Left lung (tissue), 10 donors: ENCODE data around the gene ZNF423. TPM values are rescaled to one million over a fixed set of nuclear protein-coding genes. Genes with fewer than 3 reads are reported as not detected.

Experiments
- ATAC-seq: fragments of 200-7000 bp; cut with Tn5 transposase; one replicate; pipeline ENCODE4 v1.9.1; 2020; ENCODE audit warnings: moderate library complexity
- DNase-seq, 4 donors: peaks; one replicate each; pipeline ENCODE4 v3.0.0-alpha.2; 2013 to 2020
- H3K27ac ChIP-seq, 2 donors: fragments of 200-600 bp; sonication (generic) in 1 of 2; one replicate each; pipeline versions ENCODE4 v1.5.0 to v1.8.0; 2020 to 2021
- H3K27me3 ChIP-seq, 2 donors: fragments of 200-600 bp; sonication (generic) in 1 of 2; one replicate each; pipeline versions ENCODE4 v1.5.0 to v1.8.0; 2020 to 2021
- H3K36me3 ChIP-seq, 2 donors: fragments of 200-600 bp; sonication (generic) in 1 of 2; one replicate each; pipeline versions ENCODE4 v1.5.0 to v1.8.0; 2020 to 2021
- H3K4me1 ChIP-seq, 2 donors: fragments of 200-600 bp; one replicate each; pipeline ENCODE4 v1.8.0; 2021
- H3K4me3 ChIP-seq, 2 donors: fragments of 200-600 bp; sonication (generic) in 1 of 2; one replicate each; pipeline versions ENCODE4 v1.5.0 to v1.8.0; 2020 to 2021; ENCODE audit warnings: mild to moderate bottlenecking in 1 of 2
- H3K9me3 ChIP-seq, 2 donors: fragments of 200-600 bp; sonication (generic) in 1 of 2; one replicate each; pipeline versions ENCODE4 v1.5.0 to v1.8.0; 2020 to 2021
- CTCF ChIP-seq, 2 donors: fragments of 200-600 bp; sonication (generic) in 1 of 2; IDR thresholded peaks; one replicate each; pipeline versions ENCODE4 v1.5.0 to v1.8.0; 2021; ENCODE audit warnings: antibody characterized with exemption in 2 of 2
- intact Hi-C, 2 donors: fragments of 100-400 bp; cut with DNase I; formaldehyde crosslinking; loops; one replicate each; pipeline versions ENCODE4 v1.11.2 to v1.14.2; 2022
- polyA plus RNA-seq, 6 donors: library from polyadenylated mRNA; unstranded; fragments of 120-200 nt; gene quantifications; one replicate each; pipeline ENCODE4 v1.2.1, GENCODE V29; 2013; ENCODE audit not compliant: insufficient read length in 6 of 6
- total RNA-seq, 2 donors: library from RNA; stranded (reverse); fragmentation: NEBNext Ultra II Directional; extraction: Animal tissue kit (Norgen Biotek cat#: 25700); gene quantifications; one replicate each; pipeline ENCODE4 v1.2.1, GENCODE V29; 2021
- donor health status: DM: no; HTN: yes; CAD: no.
- donor health status: DM: no; HTN: no; CAD: no.

ZNF423 gene
- total and polyA plus RNA-seq, 8 donors: 7.8 to 30.5 (median 26.6) TPM

- ATAC-seq: no peak
- H3K36me3 ChIP-seq: no peaks in the 10 kb centered on the region
- intact Hi-C loops: no loop called here
- TF ChIP-seq CTCF (IDR thresholded peaks at IDR 0.05): no peak
- no peaks in the 10 kb centered on the region for H3K27me3 ChIP-seq
- H3K27ac ChIP-seq: no peak overlapping the region
- H3K9me3 ChIP-seq: no peaks in the 10 kb centered on the region
- H3K4me3 ChIP-seq: no peak overlapping the region
- no peaks in the 10 kb centered on the region for H3K4me1 ChIP-seq
- no peak for DNase-seq
Observed at GRCh38 chr16:49581630-49582298, 274.1 kb downstream of the ZNF423 start.

GRCh38 chr16:49580751-49581303 is 275.1 kb downstream of the ZNF423 start:
- no peak for ATAC-seq
- H3K4me3 ChIP-seq: no peak overlapping the region
- H3K27ac ChIP-seq: no peak overlapping the region
- no peaks in the 10 kb centered on the region for H3K9me3 ChIP-seq
- H3K36me3 ChIP-seq: no peaks in the 10 kb centered on the region
- TF ChIP-seq CTCF (IDR thresholded peaks at IDR 0.05): no peak
- H3K4me1 ChIP-seq: peaks cover 0 to under 1% of the 10 kb centered on the region in 2 donors
- no peaks in the 10 kb centered on the region for H3K27me3 ChIP-seq
- intact Hi-C loops: no loop called here
- no peak for DNase-seq

- Histone ChIP-seq H3K4me3 (no peak overlapping the region), H3K27me3 (no peaks in the 10 kb centered on the region), H3K36me3 (no peaks in the 10 kb centered on the region), H3K4me1 (peaks cover 0 to 4% of the 10 kb centered on the region in 2 donors), H3K27ac (no peak overlapping the region), H3K9me3 (no peaks in the 10 kb centered on the region)
- TF ChIP-seq CTCF (IDR thresholded peaks at IDR 0.05): no peak
- ATAC-seq (no peak), DNase-seq (no peak)
- intact Hi-C loops: no loop called here
Observed at GRCh38 chr16:49578435-49579024, 277.4 kb downstream of the ZNF423 start.

GRCh38 chr16:49578018-49578417 is 277.9 kb downstream of the ZNF423 start:
- no peak overlapping the region for H3K27ac ChIP-seq
- no peaks in the 10 kb centered on the region for H3K36me3 ChIP-seq
- ATAC-seq (no peak), DNase-seq (no peak)
- intact Hi-C loops: no loop called here
- H3K4me1 ChIP-seq: peaks cover 0 to 4% of the 10 kb centered on the region in 2 donors
- H3K9me3 ChIP-seq: no peaks in the 10 kb centered on the region
- TF ChIP-seq CTCF (IDR thresholded peaks at IDR 0.05): no peak
- H3K4me3 ChIP-seq: no peak overlapping the region
- H3K27me3 ChIP-seq: no peaks in the 10 kb centered on the region

GRCh38 chr16:49576941-49577340 is 279.0 kb downstream of the ZNF423 start:
- intact Hi-C loops: no loop called here
- DNase-seq: no peak

More at GRCh38 chr16:49576941-49577340, 279.0 kb downstream of the ZNF423 start:
- no peaks in the 10 kb centered on the region for H3K36me3 ChIP-seq
- H3K27me3 ChIP-seq: no peaks in the 10 kb centered on the region
- H3K9me3 ChIP-seq: no peaks in the 10 kb centered on the region
- no peak for TF ChIP-seq CTCF (IDR thresholded peaks at IDR 0.05)
- no peak overlapping the region for H3K27ac ChIP-seq
- no peak overlapping the region for H3K4me3 ChIP-seq
- no peak for ATAC-seq
- peaks cover 0 to 4% of the 10 kb centered on the region in 2 donors for H3K4me1 ChIP-seq
